WTC11 (cell line): ENCODE data around the gene TMEM169. TPM values are rescaled to one million over a fixed set of nuclear protein-coding genes. Genes with fewer than 3 reads are reported as not detected.

Experiments
- ATAC-seq: fragments of 200-7000 bp; cut with Tn5 transposase; 2 replicates; pipeline ENCODE4 v1.10.0; 2021; ENCODE audit warnings: mild to moderate bottlenecking, moderate library complexity
- CTCF ChIA-PET: fragments of 300-600 bp; sonication (Branson Sonifier 250); formaldehyde crosslinking; loops from one replicate; lab custom pipeline; 2021; ENCODE audit warnings: antibody characterized with exemption; lab: Charles Lee
- POLR2A ChIA-PET: fragments of 350-600 bp; sonication (Branson Sonifier 250); formaldehyde crosslinking; loops from one replicate; lab custom pipeline; 2021; ENCODE audit warnings: antibody characterized with exemption; lab: Charles Lee
- DNase-seq: peaks from one replicate; pipeline ENCODE4 v3.0.0; 2021; ENCODE audit warnings: low spot score
- H3K27ac Mint-ChIP-seq: 2 replicates; pipeline ENCODE4 v1.8.0; 2021; ENCODE audit warnings: mixed read lengths
- H3K27me3 Mint-ChIP-seq: 2 replicates; pipeline ENCODE4 v1.8.0; 2021; ENCODE audit warnings: low read depth, mild to moderate bottlenecking, moderate library complexity, mixed read lengths
- H3K36me3 Mint-ChIP-seq: 2 replicates; pipeline ENCODE4 v1.8.0; 2021; ENCODE audit warnings: mixed read lengths
- H3K4me1 Mint-ChIP-seq: 2 replicates; pipeline ENCODE4 v1.8.0; 2022; ENCODE audit warnings: mixed read lengths
- H3K4me3 Mint-ChIP-seq: 2 replicates; pipeline ENCODE4 v1.8.0; 2021; ENCODE audit warnings: mild to moderate bottlenecking, moderate library complexity, mixed read lengths
- H3K9me3 Mint-ChIP-seq: 2 replicates; pipeline ENCODE4 v1.8.0; 2021; ENCODE audit warnings: mixed read lengths
- AFF4 ChIP-seq: sonication (generic); formaldehyde crosslinking; IDR thresholded peaks from 2 replicates; pipeline ENCODE4 v1.8.1; 2023; ENCODE audit warnings: mild to moderate bottlenecking, missing genetic modification reagents, borderline replicate concordance
- CREB1 ChIP-seq: sonication (generic); formaldehyde crosslinking; IDR thresholded peaks from 2 replicates; pipeline ENCODE4 v1.8.0; 2023; ENCODE audit warnings: mild to moderate bottlenecking, missing genetic modification reagents
- ELF4 ChIP-seq: sonication (generic); formaldehyde crosslinking; IDR thresholded peaks from 2 replicates; pipeline ENCODE4 v1.8.1; 2022; ENCODE audit warnings: low read depth, mild to moderate bottlenecking, moderate library complexity, missing genetic modification reagents
- GRHL2 ChIP-seq: fragments of 250-450 bp; sonication (Bioruptor Pico); IDR thresholded peaks from 2 replicates; pipeline ENCODE4 v1.8.0; 2022; ENCODE audit warnings: mild to moderate bottlenecking, moderate library complexity; ENCODE audit not compliant: insufficient replicate concordance, severe bottlenecking
- JAZF1 ChIP-seq: fragments of 250-450 bp; sonication (Bioruptor Pico); IDR thresholded peaks from 2 replicates; pipeline ENCODE4 v1.9.0; 2021; ENCODE audit warnings: moderate library complexity, mild to moderate bottlenecking, inconsistent platforms
- MAX ChIP-seq: sonication (generic); formaldehyde crosslinking; IDR thresholded peaks from 2 replicates; pipeline ENCODE4 v1.8.0; 2022; ENCODE audit warnings: mild to moderate bottlenecking, missing genetic modification reagents
- MYBL2 ChIP-seq: sonication (generic); formaldehyde crosslinking; IDR thresholded peaks from 2 replicates; pipeline ENCODE4 v1.8.1; 2023; ENCODE audit warnings: mild to moderate bottlenecking, moderate library complexity, missing genetic modification reagents
- PRDM15 ChIP-seq: sonication (generic); formaldehyde crosslinking; IDR thresholded peaks from 2 replicates; pipeline ENCODE4 v1.8.0; 2022; ENCODE audit warnings: missing genetic modification reagents
- TP53 ChIP-seq: sonication (generic); formaldehyde crosslinking; IDR thresholded peaks from 2 replicates; pipeline ENCODE4 v1.8.1; 2023; ENCODE audit warnings: mild to moderate bottlenecking, missing genetic modification reagents
- USF1 ChIP-seq: sonication (generic); formaldehyde crosslinking; IDR thresholded peaks from 2 replicates; pipeline ENCODE4 v1.8.0; 2022; ENCODE audit warnings: mild to moderate bottlenecking, missing genetic modification reagents
- ZBTB43 ChIP-seq: sonication (generic); formaldehyde crosslinking; IDR thresholded peaks from 2 replicates; pipeline ENCODE4 v1.8.1; 2023; ENCODE audit warnings: mild to moderate bottlenecking, missing genetic modification reagents
- ZNF219 ChIP-seq: sonication (generic); formaldehyde crosslinking; IDR thresholded peaks from 2 replicates; pipeline ENCODE4 v1.8.0; 2023; ENCODE audit warnings: missing genetic modification reagents, mild to moderate bottlenecking, borderline replicate concordance
- ZNF317 ChIP-seq: sonication (generic); formaldehyde crosslinking; IDR thresholded peaks from 2 replicates; pipeline ENCODE4 v1.8.1; 2023; ENCODE audit warnings: low read depth, mild to moderate bottlenecking, moderate library complexity, missing genetic modification reagents, borderline replicate concordance
- ZNF396 ChIP-seq: fragments of 250-450 bp; sonication (Bioruptor Pico); IDR thresholded peaks from 2 replicates; pipeline ENCODE4 v1.8.0; 2021; ENCODE audit warnings: mild to moderate bottlenecking, moderate library complexity, borderline replicate concordance
- total RNA-seq: library from RNA; stranded (reverse); gene quantifications from 3 replicates; pipeline ENCODE4 v1.2.3, GENCODE V29; 2021

TMEM169 gene
- total RNA-seq, 1 experiment from 2014 or later, result 1.8 TPM

- no peak for TF ChIP-seq AFF4 (CRISPR knock-in tag)
These were observed 19.4 kb downstream of the TMEM169 start (continued) for GRCh38 chr2:216101109-216101508.

GRCh38 chr2:216103213-216103612, 21.5 kb downstream of the TMEM169 start:
- no peaks in the 10 kb centered on the region for H3K9me3 Mint-ChIP-seq
- no peak overlapping the region for H3K27ac Mint-ChIP-seq
- H3K4me3 Mint-ChIP-seq, result no peak overlapping the region
- CTCF ChIA-PET, result no interaction called here
- POLR2A ChIA-PET, result no interaction called here
- no peaks in the 10 kb centered on the region for H3K36me3 Mint-ChIP-seq
- H3K27me3 Mint-ChIP-seq, result no peaks in the 10 kb centered on the region; the same call in 1 of the 2 replicates
- TF ChIP-seq PRDM15 (CRISPR knock-in tag), result no peak
- TF ChIP-seq JAZF1, result no peak
- TF ChIP-seq AFF4 (CRISPR knock-in tag), result no peak
- TF ChIP-seq ZNF317, result no peak
- TF ChIP-seq MYBL2 (CRISPR knock-in tag), result no peak
- TF ChIP-seq USF1, result no peak
- no peak for TF ChIP-seq ZNF396 (CRISPR knock-in tag)
- TF ChIP-seq ZBTB43 (CRISPR knock-in tag), result no peak
- TF ChIP-seq CREB1 (CRISPR knock-in tag), result no peak
- no peak for TF ChIP-seq TP53 (CRISPR knock-in tag)
- no peak for TF ChIP-seq GRHL2 (CRISPR knock-in tag)
- no peak for TF ChIP-seq MAX
- no peak for TF ChIP-seq ZNF219 (CRISPR knock-in tag)
- no peak for TF ChIP-seq ELF4 (CRISPR knock-in tag)
- TF ChIP-seq, all 79 proteins: peak for 0
- no peak for DNase-seq
- ATAC-seq, result no peak
- H3K4me1 Mint-ChIP-seq, result peaks cover 8% of the 10 kb centered on the region
